Fibroblast of lung (primary cell): ENCODE results near the gene FBLIM1. TPM values are rescaled to one million over a fixed set of nuclear protein-coding genes. Genes with fewer than 3 reads are reported as not detected.

Source experiments
- DNase-seq, 2 donors: peaks; one replicate each; pipeline versions ENCODE4 v3.0.0 to v3.0.0-alpha.2; 2010; ENCODE audit warnings: low read depth in 2 of 2
- H2AFZ ChIP-seq: 2 replicates; pipeline ENCODE4 v1.5.1; 2012; ENCODE audit warnings: low read length, control low read depth, inconsistent platforms
- H3K27ac ChIP-seq: 2 replicates; pipeline ENCODE4 v1.5.1; 2011; ENCODE audit warnings: low read length, control low read depth; ENCODE audit not compliant: insufficient read depth
- H3K27me3 ChIP-seq: 2 replicates; pipeline ENCODE4 v1.5.1; 2011; ENCODE audit warnings: mild to moderate bottlenecking, low read length; ENCODE audit not compliant: control insufficient read depth, insufficient read depth
- H3K36me3 ChIP-seq: 2 replicates; pipeline ENCODE4 v1.5.1; 2011; ENCODE audit warnings: low read length; ENCODE audit not compliant: control insufficient read depth, insufficient read depth
- H3K4me1 ChIP-seq: 2 replicates; pipeline ENCODE4 v1.5.1; 2011; ENCODE audit warnings: low read length; ENCODE audit not compliant: control insufficient read depth, insufficient read depth; ENCODE audit errors: extremely low read depth
- H3K4me2 ChIP-seq: 2 replicates; pipeline ENCODE4 v1.5.1; 2011; ENCODE audit warnings: low read length, control low read depth; ENCODE audit not compliant: insufficient read depth; ENCODE audit errors: extremely low read depth
- H3K4me3 ChIP-seq, 4 experiments: fragments of 200-600 bp in 1 of 4; sonication (generic) in 1 of 4; replicated peaks in 1 of 4; 2 replicates each; pipeline ENCODE4 v1.5.1; 2011 to 2016; ENCODE audit warnings: low read length in 4 of 4, low read depth in 3 of 4, mild to moderate bottlenecking in 3 of 4, control low read depth in 2 of 4, inconsistent platforms in 1 of 4, mixed read lengths in 1 of 4; ENCODE audit not compliant: insufficient read depth in 1 of 4; ENCODE audit errors: control extremely low read depth in 1 of 4
- H3K79me2 ChIP-seq: 2 replicates; pipeline ENCODE4 v1.5.1; 2012; ENCODE audit warnings: mild to moderate bottlenecking, low read length, inconsistent platforms; ENCODE audit not compliant: control insufficient read depth, insufficient read depth
- H3K9ac ChIP-seq: 2 replicates; pipeline ENCODE4 v1.5.1; 2011; ENCODE audit warnings: mild to moderate bottlenecking, low read length, control low read depth; ENCODE audit not compliant: insufficient read depth
- H3K9me3 ChIP-seq: 2 replicates; pipeline ENCODE4 v1.5.1; 2012; ENCODE audit warnings: low read depth, low read length; ENCODE audit not compliant: control insufficient read depth, insufficient read depth
- H4K20me1 ChIP-seq: 2 replicates; pipeline ENCODE4 v1.5.1; 2011; ENCODE audit warnings: low read length; ENCODE audit not compliant: control insufficient read depth, insufficient read depth; ENCODE audit errors: extremely low read depth
- CTCF ChIP-seq, 2 donors: IDR thresholded peaks in 1 of 2; conservative IDR thresholded peaks in 1 of 2; 1 replicate in 1 of 2; 2 replicates in 1 of 2; pipeline ENCODE4 v1.5.1; 2011 to 2012; ENCODE audit warnings: low read length in 2 of 2, control low read depth in 1 of 2, inconsistent platforms in 1 of 2, low read depth in 1 of 2, mild to moderate bottlenecking in 1 of 2
- EZH2 ChIP-seq: IDR thresholded peaks from 2 replicates; pipeline ENCODE4 v1.5.1; 2012; ENCODE audit warnings: low read length, control low read depth, mild to moderate bottlenecking; ENCODE audit errors: missing control alignments
- polyA plus RNA-seq, 2 donors: library from polyadenylated mRNA; depleted of rRNA in 1 of 2; stranded (reverse) in 1 of 2; unstranded in 1 of 2; fragments of >200 nt; gene quantifications; 2 replicates each; pipeline ENCODE4 v1.2.1, GENCODE V29; 2011 to 2012; ENCODE audit warnings: missing spikeins in 1 of 2
- total RNA-seq: library from RNA; depleted of rRNA; stranded (reverse); fragments of >200 nt; gene quantifications from 2 replicates; pipeline ENCODE4 v1.2.1, GENCODE V29; 2014

FBLIM1 gene
- total and polyA plus RNA-seq, 2 donors (not counting 1 experiment from before 2014, with no cell fraction given): 17.3 to 86.2 TPM

GRCh38 chr1:15733218-15733725, 25.3 kb upstream of the FBLIM1 start:
- Histone ChIP-seq H2AFZ (no peak overlapping the region), H3K36me3 (peaks cover 42% of the 10 kb centered on the region), H3K79me2 (no peaks in the 10 kb centered on the region)

DNA sequence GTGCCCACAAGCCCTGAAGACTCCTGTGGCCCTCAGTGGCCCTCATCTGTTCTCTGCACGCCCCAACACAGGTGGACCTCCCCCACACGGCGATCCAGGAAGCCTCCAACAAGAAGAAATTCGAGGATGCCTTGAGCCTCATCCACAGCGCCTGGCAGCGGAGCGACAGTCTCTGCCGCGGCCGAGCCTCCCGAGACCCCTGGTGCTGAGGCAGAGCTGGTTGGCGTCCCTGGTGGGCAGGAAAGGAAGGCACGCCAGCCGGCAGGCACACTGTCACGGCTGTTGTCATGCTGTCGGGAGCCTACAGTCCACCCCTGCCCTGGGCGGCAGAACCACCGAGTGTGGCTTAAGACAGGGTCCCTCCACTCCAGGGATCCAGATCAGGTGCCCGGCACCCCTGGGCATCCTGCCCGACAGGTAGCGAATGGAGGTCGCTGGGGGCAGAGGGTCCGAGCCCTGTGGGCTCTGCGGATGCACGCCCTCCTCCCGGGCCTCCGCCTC, 24.8 kb upstream of the FBLIM1 start:
- no peak overlapping the region for H3K4me3 ChIP-seq
- no peak overlapping the region for H3K4me2 ChIP-seq
- TF ChIP-seq EZH2 (no peak), CTCF (conservative IDR thresholded peaks at IDR 0.05 in 1 of 2, IDR thresholded peaks at IDR 0.05 in 1 of 2; ENCODE audit: low read depth in 1 of 2, low read length in 2 of 2) (no peak)
- H3K36me3 ChIP-seq: peaks cover 41% of the 10 kb centered on the region
- H3K79me2 ChIP-seq: no peaks in the 10 kb centered on the region
- H4K20me1 ChIP-seq: no peaks in the 10 kb centered on the region
- H3K27me3 ChIP-seq: no peaks in the 10 kb centered on the region
- H3K9me3 ChIP-seq: no peaks in the 10 kb centered on the region
- H2AFZ ChIP-seq: no peak overlapping the region
- H3K4me1 ChIP-seq: no peaks in the 10 kb centered on the region
- H3K27ac ChIP-seq: no peak overlapping the region
- DNase-seq: no peak
- no peak overlapping the region for H3K9ac ChIP-seq

More at GRCh38 chr1:15733218-15733725, 25.3 kb upstream of the FBLIM1 start:
- Histone ChIP-seq H3K4me2 (no peak overlapping the region), H3K4me3 (no peak overlapping the region), H3K4me1 (no peaks in the 10 kb centered on the region), H3K9ac (no peak overlapping the region), H3K27ac (no peak overlapping the region), H4K20me1 (no peaks in the 10 kb centered on the region), H3K9me3 (no peaks in the 10 kb centered on the region), H3K27me3 (no peaks in the 10 kb centered on the region)
- TF ChIP-seq CTCF (conservative IDR thresholded peaks at IDR 0.05 in 1 of 2, IDR thresholded peaks at IDR 0.05 in 1 of 2; ENCODE audit: low read depth in 1 of 2, low read length in 2 of 2): no peak
- no peak for DNase-seq

- H4K20me1 ChIP-seq: no peaks in the 10 kb centered on the region
- H3K79me2 ChIP-seq: no peaks in the 10 kb centered on the region
Measured at GRCh38 chr1:15734296-15734695, 24.3 kb upstream of the FBLIM1 start.

More at GRCh38 chr1:15734296-15734695, 24.3 kb upstream of the FBLIM1 start:
- Histone ChIP-seq H3K4me1 (no peaks in the 10 kb centered on the region), H3K36me3 (peaks cover 36% of the 10 kb centered on the region), H3K4me2 (no peak overlapping the region), H3K27ac (no peak overlapping the region), H3K27me3 (no peaks in the 10 kb centered on the region), H3K4me3 (no peak overlapping the region), H2AFZ (no peak overlapping the region), H3K9me3 (no peaks in the 10 kb centered on the region), H3K9ac (no peak overlapping the region)
- DNase-seq: no peak
- TF ChIP-seq CTCF (conservative IDR thresholded peaks at IDR 0.05 in 1 of 2, IDR thresholded peaks at IDR 0.05 in 1 of 2; ENCODE audit: low read depth in 1 of 2, low read length in 2 of 2) (no peak), EZH2 (no peak)
